Ishikawa (cell line): ENCODE measurements around the gene MAP3K7.

Experiments used
- CEBPB ChIP-seq: IDR thresholded peaks from 2 replicates; pipeline ENCODE4 v1.6.1; 2012
- CREB1 ChIP-seq: IDR thresholded peaks from 2 replicates; pipeline ENCODE4 v1.6.1; 2012; ENCODE audit warnings: low read depth
- EGR1 ChIP-seq: IDR thresholded peaks from 2 replicates; pipeline ENCODE4 v1.6.1; 2012
- EP300 ChIP-seq: IDR thresholded peaks from 2 replicates; pipeline ENCODE4 v1.6.1; 2012; ENCODE audit warnings: borderline replicate concordance
- FOXM1 ChIP-seq: IDR thresholded peaks from 2 replicates; pipeline ENCODE4 v1.6.1; 2012; ENCODE audit warnings: low read depth, borderline replicate concordance
- NFIC ChIP-seq: IDR thresholded peaks from 2 replicates; pipeline ENCODE4 v1.6.1; 2012
- RAD21 ChIP-seq: IDR thresholded peaks from 2 replicates; pipeline ENCODE4 v1.6.1; 2012; ENCODE audit warnings: low read depth
- TAF1 ChIP-seq: IDR thresholded peaks from 2 replicates; pipeline ENCODE4 v1.6.1; 2012; ENCODE audit warnings: low read depth, mild to moderate bottlenecking
- TCF12 ChIP-seq: IDR thresholded peaks from 2 replicates; pipeline ENCODE4 v1.6.1; 2012; ENCODE audit warnings: low read depth
- TEAD4 ChIP-seq: IDR thresholded peaks from 2 replicates; pipeline ENCODE4 v1.6.1; 2012
- YY1 ChIP-seq: IDR thresholded peaks from 2 replicates; pipeline ENCODE4 v1.6.1; 2012; ENCODE audit warnings: low read depth
- ZBTB7A ChIP-seq: IDR thresholded peaks from 2 replicates; pipeline ENCODE4 v1.6.1; 2012; ENCODE audit warnings: low read depth
- TF ChIP-seq, protein P1 (sequence below): IDR thresholded peaks from 2 replicates; pipeline ENCODE4 v1.6.1; 2012
- TF ChIP-seq, protein P2 (sequence below): IDR thresholded peaks from 2 replicates; pipeline ENCODE4 v1.6.1; 2012
- TF ChIP-seq, protein P3 (sequence below): IDR thresholded peaks from 2 replicates; pipeline ENCODE4 v1.6.1; 2012; ENCODE audit warnings: low read depth, mild to moderate bottlenecking

The MAP3K7 gene

DNA sequence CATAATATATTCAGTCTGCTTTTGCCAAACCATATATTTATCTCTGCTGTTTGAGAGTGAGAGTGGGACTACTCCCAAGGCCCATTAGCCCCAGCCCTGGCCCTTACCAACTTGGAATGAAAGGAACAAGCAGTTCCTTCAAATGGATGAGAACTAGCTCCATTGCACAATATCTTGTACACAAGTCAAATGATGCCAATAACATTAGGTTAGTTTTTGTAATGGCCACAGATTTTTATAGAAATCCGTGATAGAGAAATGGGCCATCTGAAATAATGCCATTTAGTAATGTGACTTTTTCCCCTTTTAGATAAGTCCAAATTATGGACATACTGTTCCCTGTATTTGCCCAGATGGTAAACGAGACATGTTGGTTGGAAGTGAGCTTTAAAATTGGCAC is 117.0 kb downstream of the MAP3K7 start:
- TF ChIP-seq TAF1 (no peak), TEAD4 (no peak), FOXM1 (no peak), ZBTB7A (no peak), EGR1 (no peak)
- TF ChIP-seq, protein P1, sequence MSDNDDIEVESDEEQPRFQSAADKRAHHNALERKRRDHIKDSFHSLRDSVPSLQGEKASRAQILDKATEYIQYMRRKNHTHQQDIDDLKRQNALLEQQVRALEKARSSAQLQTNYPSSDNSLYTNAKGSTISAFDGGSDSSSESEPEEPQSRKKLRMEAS: no peak

DNA sequence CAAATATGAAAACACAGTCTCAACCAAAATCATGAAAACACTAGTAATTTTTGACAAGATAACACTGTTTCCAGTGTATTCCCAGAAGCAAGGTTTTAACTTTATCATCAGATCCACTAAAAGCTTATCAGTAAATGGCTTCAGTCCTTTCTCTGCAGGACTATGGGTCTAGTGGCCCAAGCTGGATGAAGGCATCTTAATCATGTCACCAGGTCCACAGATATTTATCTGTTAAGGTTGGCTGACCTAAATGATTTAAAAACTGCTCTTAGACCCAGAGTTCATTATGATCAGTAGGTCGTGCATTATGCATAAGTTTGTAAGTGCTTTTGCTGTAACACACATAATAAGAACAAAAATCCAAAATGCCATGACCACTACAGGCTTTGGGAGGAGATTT is 118.0 kb downstream of the MAP3K7 start:
- TF ChIP-seq EGR1: no peak
- no peak for TF ChIP-seq EP300
- no peak for TF ChIP-seq FOXM1
- TF ChIP-seq CREB1: no peak
- TF ChIP-seq ZBTB7A: no peak
- TF ChIP-seq TCF12: no peak
- no peak for TF ChIP-seq CEBPB
- no peak for TF ChIP-seq RAD21
- no peak for TF ChIP-seq TEAD4
- TF ChIP-seq, protein P1: no peak
- TF ChIP-seq, protein P2, sequence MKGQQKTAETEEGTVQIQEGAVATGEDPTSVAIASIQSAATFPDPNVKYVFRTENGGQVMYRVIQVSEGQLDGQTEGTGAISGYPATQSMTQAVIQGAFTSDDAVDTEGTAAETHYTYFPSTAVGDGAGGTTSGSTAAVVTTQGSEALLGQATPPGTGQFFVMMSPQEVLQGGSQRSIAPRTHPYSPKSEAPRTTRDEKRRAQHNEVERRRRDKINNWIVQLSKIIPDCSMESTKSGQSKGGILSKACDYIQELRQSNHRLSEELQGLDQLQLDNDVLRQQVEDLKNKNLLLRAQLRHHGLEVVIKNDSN: no peak
- TF ChIP-seq TAF1: no peak

DNA sequence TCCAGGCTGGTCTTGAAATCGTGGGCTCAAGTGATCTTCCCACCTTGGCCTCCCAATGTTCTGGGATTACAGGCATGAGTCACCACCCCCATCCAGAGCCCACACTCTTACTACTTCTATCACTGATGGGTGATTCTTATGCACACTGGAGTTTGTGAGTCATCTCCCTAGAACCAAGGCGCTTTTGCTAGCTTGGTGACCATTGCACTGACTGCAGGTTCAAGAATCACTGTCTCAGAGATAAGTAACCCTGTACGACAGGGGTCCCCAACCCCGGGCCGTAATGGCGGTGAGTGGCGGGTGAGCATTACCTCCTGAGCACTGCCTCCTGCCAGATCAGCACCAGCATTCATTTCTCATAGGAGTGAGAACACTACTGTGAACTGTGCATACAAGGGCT is 118.8 kb downstream of the MAP3K7 start:
- TF ChIP-seq YY1: no peak
- TF ChIP-seq EGR1: no peak
- no peak for TF ChIP-seq CEBPB
- TF ChIP-seq FOXM1: no peak
- no peak for TF ChIP-seq NFIC
- no peak for TF ChIP-seq CREB1
- TF ChIP-seq, protein P2: no peak
- TF ChIP-seq, protein P3, sequence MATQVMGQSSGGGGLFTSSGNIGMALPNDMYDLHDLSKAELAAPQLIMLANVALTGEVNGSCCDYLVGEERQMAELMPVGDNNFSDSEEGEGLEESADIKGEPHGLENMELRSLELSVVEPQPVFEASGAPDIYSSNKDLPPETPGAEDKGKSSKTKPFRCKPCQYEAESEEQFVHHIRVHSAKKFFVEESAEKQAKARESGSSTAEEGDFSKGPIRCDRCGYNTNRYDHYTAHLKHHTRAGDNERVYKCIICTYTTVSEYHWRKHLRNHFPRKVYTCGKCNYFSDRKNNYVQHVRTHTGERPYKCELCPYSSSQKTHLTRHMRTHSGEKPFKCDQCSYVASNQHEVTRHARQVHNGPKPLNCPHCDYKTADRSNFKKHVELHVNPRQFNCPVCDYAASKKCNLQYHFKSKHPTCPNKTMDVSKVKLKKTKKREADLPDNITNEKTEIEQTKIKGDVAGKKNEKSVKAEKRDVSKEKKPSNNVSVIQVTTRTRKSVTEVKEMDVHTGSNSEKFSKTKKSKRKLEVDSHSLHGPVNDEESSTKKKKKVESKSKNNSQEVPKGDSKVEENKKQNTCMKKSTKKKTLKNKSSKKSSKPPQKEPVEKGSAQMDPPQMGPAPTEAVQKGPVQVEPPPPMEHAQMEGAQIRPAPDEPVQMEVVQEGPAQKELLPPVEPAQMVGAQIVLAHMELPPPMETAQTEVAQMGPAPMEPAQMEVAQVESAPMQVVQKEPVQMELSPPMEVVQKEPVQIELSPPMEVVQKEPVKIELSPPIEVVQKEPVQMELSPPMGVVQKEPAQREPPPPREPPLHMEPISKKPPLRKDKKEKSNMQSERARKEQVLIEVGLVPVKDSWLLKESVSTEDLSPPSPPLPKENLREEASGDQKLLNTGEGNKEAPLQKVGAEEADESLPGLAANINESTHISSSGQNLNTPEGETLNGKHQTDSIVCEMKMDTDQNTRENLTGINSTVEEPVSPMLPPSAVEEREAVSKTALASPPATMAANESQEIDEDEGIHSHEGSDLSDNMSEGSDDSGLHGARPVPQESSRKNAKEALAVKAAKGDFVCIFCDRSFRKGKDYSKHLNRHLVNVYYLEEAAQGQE: no peak
- TF ChIP-seq TAF1: no peak
- no peak for TF ChIP-seq RAD21
- no peak for TF ChIP-seq TEAD4

DNA sequence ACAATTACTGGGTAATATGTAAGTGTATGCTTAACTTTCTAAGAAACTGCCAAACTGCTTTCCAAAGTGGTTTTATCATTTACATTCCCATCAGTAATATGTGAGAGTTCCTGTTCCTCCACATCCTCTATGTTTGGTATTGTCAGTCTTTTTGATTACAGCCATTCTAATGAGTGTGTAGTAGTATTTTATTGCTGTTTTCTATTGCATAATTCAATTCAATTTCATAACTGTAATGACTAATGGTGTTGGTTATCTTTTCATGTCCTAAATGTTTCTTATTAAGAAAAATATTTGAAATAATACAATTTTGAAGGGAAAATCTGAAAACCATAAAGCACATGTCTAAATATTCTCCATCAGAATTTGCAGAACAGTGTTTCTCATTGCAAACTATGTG is 119.3 kb downstream of the MAP3K7 start:
- no peak for TF ChIP-seq FOXM1
- TF ChIP-seq, protein P2: no peak
- no peak for TF ChIP-seq RAD21
- TF ChIP-seq, protein P1: no peak
- TF ChIP-seq TAF1: no peak
- TF ChIP-seq CREB1: no peak
- no peak for TF ChIP-seq NFIC
- TF ChIP-seq EGR1: no peak
- no peak for TF ChIP-seq TEAD4
- no peak for TF ChIP-seq TCF12
- TF ChIP-seq, protein P3: no peak
- no peak for TF ChIP-seq EP300
- TF ChIP-seq ZBTB7A: no peak
- TF ChIP-seq YY1: no peak
- TF ChIP-seq CEBPB: no peak

DNA sequence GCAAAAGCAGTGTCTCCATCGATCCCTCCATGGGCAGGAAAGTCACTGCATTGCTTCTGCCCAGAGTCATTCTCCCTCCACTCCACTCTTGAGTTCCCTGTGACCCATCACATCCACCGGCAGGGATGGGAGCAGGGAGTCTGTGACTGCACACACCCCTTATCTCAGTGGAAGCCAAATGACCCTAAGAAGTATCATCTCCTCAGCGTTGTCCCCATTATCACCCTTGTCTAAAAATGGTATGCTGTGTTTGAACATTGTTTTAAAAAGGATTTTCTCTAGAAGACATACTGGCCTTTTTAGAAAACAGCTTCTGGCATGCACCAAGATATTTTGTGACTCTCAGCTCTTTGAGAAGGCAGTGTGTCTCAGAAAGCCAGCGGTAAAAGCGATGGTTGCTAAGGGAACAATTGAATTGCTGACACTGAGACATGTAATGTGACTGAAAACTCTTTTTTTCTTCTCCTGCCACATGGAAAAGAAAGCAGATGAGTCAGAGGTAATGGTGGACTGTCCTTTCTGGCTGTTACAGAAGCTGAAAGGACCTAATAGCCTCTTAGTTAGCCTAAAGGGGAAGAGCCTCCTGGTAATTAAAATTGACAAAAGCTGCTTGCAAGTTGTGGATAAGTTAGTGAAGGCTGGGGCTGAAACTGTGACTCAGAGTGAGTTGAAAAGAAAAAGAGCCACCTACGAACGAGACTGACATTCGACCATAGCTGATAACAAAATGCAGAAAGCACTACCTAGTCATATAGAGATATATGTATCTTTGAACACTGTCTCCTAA is 120.5 kb downstream of the MAP3K7 start:
- no peak for TF ChIP-seq RAD21
- TF ChIP-seq, protein P2: no peak
- no peak for TF ChIP-seq FOXM1
- no peak for TF ChIP-seq EP300
- no peak for TF ChIP-seq YY1
- TF ChIP-seq, protein P3: no peak
- TF ChIP-seq TEAD4: no peak
- no peak for TF ChIP-seq TCF12
- TF ChIP-seq EGR1: no peak
- no peak for TF ChIP-seq NFIC
- no peak for TF ChIP-seq CEBPB
- TF ChIP-seq, protein P1: no peak
- TF ChIP-seq CREB1: no peak
- TF ChIP-seq ZBTB7A: no peak
- no peak for TF ChIP-seq TAF1
